HUES6 (cell line): ENCODE results near the gene SYN1.

Experiments used
- H3K27ac ChIP-seq: 2 replicates; pipeline ENCODE4 v1.7.0; 2013; ENCODE audit warnings: low read depth, mild to moderate bottlenecking, low read length, inconsistent platforms
- H3K27me3 ChIP-seq: 2 replicates; pipeline ENCODE4 v1.6.1; 2013; ENCODE audit warnings: low read length; ENCODE audit not compliant: control insufficient read depth, insufficient read depth
- H3K36me3 ChIP-seq: 2 replicates; pipeline ENCODE4 v1.6.1; 2013; ENCODE audit warnings: low read length; ENCODE audit not compliant: control insufficient read depth, insufficient read depth
- H3K4me1 ChIP-seq: 2 replicates; pipeline ENCODE4 v1.6.1; 2013; ENCODE audit warnings: low read length; ENCODE audit not compliant: control insufficient read depth, insufficient read depth
- H3K4me3 ChIP-seq: 2 replicates; pipeline ENCODE4 v1.5.1; 2013; ENCODE audit warnings: low read depth, low read length
- H3K9ac ChIP-seq: one replicate; pipeline ENCODE4 v1.6.1; 2013; ENCODE audit warnings: mild to moderate bottlenecking, low read length
- H3K9me3 ChIP-seq: 2 replicates; pipeline ENCODE4 v1.6.1; 2013; ENCODE audit warnings: low read depth, low read length; ENCODE audit not compliant: control insufficient read depth, insufficient read depth

Gene SYN1

DNA sequence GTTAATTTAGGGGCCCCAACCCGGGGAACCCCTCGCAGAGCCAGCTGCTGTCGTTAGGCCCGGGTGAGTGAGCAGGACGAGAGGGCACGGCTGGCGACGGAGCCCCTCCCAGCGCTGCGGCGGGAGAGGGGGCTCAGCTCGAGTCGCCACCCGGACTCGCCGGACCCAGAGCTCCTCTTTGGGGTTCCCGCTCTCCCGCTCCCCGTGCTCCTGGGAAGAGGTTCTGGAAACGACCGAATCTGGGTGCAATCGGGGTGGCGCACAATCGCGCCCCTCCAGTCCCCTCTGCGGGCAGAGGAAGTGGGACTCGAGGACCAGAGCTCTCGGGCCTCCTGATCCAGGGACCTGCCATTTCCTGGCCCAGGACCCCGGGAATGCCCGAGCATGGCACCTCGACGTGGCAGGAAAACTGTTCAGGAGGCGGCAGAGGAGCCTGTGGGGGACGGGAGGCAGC lies 95.9 kb downstream of the SYN1 start:
- H3K27ac ChIP-seq: no peak overlapping the region
- H3K27me3 ChIP-seq: no peaks in the 10 kb centered on the region; the same call in 1 of the 2 replicates
- peak overlapping the region; percentile 55 for H3K9ac ChIP-seq
- no peaks in the 10 kb centered on the region for H3K36me3 ChIP-seq
- H3K9me3 ChIP-seq: peaks cover 18% of the 10 kb centered on the region
- H3K4me3 ChIP-seq: peak overlapping the region; percentile 74
- H3K4me1 ChIP-seq: 0 out of 2 replicates have a peak, but pooled peaks cover 2% of the 10 kb centered on the region

DNA sequence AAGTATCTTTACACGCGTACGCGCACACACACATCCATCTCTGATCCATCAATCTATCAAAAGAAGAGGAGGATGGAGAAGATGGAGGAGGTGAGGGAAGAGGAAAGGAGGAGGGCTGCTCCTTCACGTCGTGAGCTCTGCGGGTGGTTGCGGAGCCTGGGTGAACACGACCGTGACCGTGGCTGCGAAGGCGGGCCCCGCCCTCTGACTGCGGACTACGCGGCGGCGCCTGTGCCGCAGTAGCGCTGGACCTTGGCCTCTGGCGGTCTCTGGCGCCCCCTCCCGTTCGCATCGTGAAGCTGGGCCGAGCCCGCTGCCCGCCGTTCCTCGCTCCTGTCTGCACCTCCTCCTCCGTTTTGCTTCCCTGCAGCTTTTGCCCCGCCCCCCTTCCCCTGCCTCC lies 96.4 kb downstream of the SYN1 start:
- peaks cover 18% of the 10 kb centered on the region for H3K9me3 ChIP-seq

More for the DNA sequence above, 96.4 kb downstream of the SYN1 start:
- H3K9ac ChIP-seq: no peak overlapping the region
- H3K27me3 ChIP-seq: no peaks in the 10 kb centered on the region; the same call in 1 of the 2 replicates
- H3K4me1 ChIP-seq: peaks cover 5% of the 10 kb centered on the region; the same call in 1 of the 2 replicates
- peak overlapping the region; percentile 74 for H3K4me3 ChIP-seq
- H3K27ac ChIP-seq: no peak overlapping the region
- no peaks in the 10 kb centered on the region for H3K36me3 ChIP-seq
